ENCODE measurements around the gene XRCC3. TPM values are rescaled to one million over a fixed set of nuclear protein-coding genes. Genes with fewer than 3 reads are reported as not detected.

Gene XRCC3
- total RNA-seq, 4 donors from 2014 or later: 4.0 to 10.7 (median 6.2) TPM

DNA sequence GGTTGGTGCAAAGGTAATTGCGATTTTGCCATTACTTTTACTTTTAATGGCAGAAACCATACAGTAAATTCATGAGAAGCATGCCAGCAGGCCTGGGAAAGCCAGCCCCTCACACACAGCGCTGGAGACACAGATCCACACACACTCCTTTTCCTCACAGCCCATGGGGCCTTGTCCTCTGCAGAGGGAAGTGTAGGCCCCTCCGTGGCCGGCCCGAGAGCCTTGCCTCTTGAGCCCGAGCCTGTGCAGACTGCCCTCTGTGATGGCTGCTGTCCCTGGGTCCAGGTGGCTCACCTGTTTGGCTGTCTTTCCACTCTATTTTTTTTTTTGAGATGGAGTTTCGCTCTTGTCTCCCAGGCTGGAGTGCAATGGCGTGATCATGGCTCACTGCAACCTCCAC, 39.3 kb downstream of the XRCC3 start:
- 93 to 95% methylated on average over 8 of the region's 8 CpGs for WGBS, 2 donors
- peaks cover 6 to 98% (median 32%) of the 10 kb centered on the region in 3 donors for H3K36me3 ChIP-seq
- no peak overlapping the region for H3K27ac ChIP-seq

DNA sequence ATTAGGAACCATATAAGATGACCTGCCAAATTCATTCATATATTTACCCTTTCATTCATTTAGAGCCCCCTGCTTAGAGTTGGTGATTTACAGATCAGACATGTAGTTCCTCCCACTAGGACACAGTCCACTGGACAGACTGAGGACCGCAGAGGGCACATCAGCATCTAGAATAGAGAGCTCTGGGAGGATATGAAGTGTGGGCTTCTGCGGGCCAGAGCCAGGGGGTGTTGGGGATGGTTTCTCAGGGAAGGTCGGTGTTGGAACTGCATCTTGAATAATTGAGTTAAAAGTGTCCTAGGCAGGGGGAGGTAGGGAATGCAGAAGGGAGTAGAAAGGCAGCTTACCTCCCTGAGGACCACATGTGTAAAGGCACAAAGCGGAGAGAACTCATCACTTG, 43.3 kb downstream of the XRCC3 start:
- 91 to 98% methylated on average over 4 of the region's 4 CpGs for WGBS, 2 donors
- Histone ChIP-seq H3K27ac (no peak overlapping the region), H3K9me3 (no peaks in the 10 kb centered on the region), H3K4me3 (no peak overlapping the region), H3K4me1 (no peaks in the 10 kb centered on the region), H3K36me3 (peaks cover 9 to 100% (median 33%) of the 10 kb centered on the region in 3 donors), H3K27me3 (no peaks in the 10 kb centered on the region)
- DNase-seq (ENCODE audit: low spot score in 2 of 2): no peak
- TF ChIP-seq EP300 (IDR thresholded peaks at IDR 0.05): no peak
- TF ChIP-seq, protein P1, sequence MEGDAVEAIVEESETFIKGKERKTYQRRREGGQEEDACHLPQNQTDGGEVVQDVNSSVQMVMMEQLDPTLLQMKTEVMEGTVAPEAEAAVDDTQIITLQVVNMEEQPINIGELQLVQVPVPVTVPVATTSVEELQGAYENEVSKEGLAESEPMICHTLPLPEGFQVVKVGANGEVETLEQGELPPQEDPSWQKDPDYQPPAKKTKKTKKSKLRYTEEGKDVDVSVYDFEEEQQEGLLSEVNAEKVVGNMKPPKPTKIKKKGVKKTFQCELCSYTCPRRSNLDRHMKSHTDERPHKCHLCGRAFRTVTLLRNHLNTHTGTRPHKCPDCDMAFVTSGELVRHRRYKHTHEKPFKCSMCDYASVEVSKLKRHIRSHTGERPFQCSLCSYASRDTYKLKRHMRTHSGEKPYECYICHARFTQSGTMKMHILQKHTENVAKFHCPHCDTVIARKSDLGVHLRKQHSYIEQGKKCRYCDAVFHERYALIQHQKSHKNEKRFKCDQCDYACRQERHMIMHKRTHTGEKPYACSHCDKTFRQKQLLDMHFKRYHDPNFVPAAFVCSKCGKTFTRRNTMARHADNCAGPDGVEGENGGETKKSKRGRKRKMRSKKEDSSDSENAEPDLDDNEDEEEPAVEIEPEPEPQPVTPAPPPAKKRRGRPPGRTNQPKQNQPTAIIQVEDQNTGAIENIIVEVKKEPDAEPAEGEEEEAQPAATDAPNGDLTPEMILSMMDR (IDR thresholded peaks at IDR 0.05): no peak

More for the DNA sequence above, 39.3 kb downstream of the XRCC3 start:
- no peaks in the 10 kb centered on the region for H3K9me3 ChIP-seq
- DNase-seq (ENCODE audit: low spot score in 2 of 2): no peak
- no peaks in the 10 kb centered on the region for H3K27me3 ChIP-seq
- H3K4me1 ChIP-seq: peaks cover 0 to 9% (median 0%) of the 10 kb centered on the region in 4 donors
- H3K4me3 ChIP-seq: no peak overlapping the region
- TF ChIP-seq EP300 (IDR thresholded peaks at IDR 0.05) (no peak), POLR2A (IDR thresholded peaks at IDR 0.05) (no peak)
- TF ChIP-seq, protein P1 (IDR thresholded peaks at IDR 0.05): no peak

DNA sequence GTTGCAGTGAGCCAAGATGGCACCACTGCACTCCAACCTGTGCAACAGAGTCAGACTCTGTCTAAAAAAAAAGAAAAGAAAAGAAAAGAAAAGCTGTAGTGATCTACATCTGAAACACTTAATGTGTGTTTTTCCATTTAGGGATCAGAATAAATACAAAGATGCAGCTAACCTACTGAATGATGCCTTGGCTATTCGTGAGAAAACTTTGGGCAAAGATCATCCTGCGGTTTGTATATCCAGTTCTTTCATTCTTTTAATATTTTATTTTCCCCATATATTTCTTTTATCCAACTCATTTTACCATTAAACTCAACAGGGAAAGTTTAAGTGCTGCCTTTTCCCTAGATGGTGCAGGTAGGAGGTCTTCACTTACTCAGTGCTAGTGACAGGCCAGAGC, 45.9 kb downstream of the XRCC3 start:
- WGBS, 2 donors: 89 to 93% methylated on average over 2 of the region's 2 CpGs
- DNase-seq (ENCODE audit: low spot score in 2 of 2): no peak
- TF ChIP-seq EP300 (IDR thresholded peaks at IDR 0.05) (no peak), POLR2A (IDR thresholded peaks at IDR 0.05) (no peak)
- TF ChIP-seq, protein P1 (IDR thresholded peaks at IDR 0.05): no peak
- peaks cover 9 to 98% (median 24%) of the 10 kb centered on the region in 3 donors for H3K36me3 ChIP-seq
- H3K4me1 ChIP-seq: peaks cover 0 to 10% (median 0%) of the 10 kb centered on the region in 4 donors
- H3K9me3 ChIP-seq: no peaks in the 10 kb centered on the region
- H3K27me3 ChIP-seq: no peaks in the 10 kb centered on the region
- no peak overlapping the region for H3K4me3 ChIP-seq
- no peak overlapping the region for H3K27ac ChIP-seq

DNA sequence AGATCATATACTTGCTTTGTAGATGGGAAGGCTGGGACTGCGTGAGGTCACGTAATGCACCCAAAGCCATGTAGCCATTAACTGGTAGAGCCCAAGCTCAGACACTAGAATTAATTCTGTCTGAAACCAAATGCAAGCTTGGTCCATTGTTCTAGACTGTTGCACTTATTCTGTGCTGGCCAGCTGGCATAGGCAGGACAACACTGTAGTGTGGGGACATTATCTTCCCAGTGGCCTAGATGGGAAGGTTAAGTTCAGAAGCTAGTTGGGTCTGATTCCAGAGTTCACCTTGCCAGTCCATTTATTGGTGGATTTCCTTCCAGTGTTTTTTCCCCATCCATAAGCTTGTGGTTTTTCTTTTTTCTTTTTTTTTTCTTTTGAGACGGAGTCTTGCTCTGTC, 47.1 kb downstream of the XRCC3 start:
- H3K27me3 ChIP-seq: no peaks in the 10 kb centered on the region
- no peak overlapping the region for H3K27ac ChIP-seq
- H3K4me3 ChIP-seq: no peak overlapping the region
- WGBS, 2 donors: 92 to 96% methylated on average over 3 of the region's 3 CpGs
- no peaks in the 10 kb centered on the region for H3K9me3 ChIP-seq
- TF ChIP-seq EP300 (IDR thresholded peaks at IDR 0.05): no peak
- no peak for TF ChIP-seq POLR2A (IDR thresholded peaks at IDR 0.05)
- TF ChIP-seq, protein P1 (IDR thresholded peaks at IDR 0.05): no peak
- DNase-seq (ENCODE audit: low spot score in 2 of 2): no peak
- peaks cover 0 to 23% (median 4%) of the 10 kb centered on the region in 4 donors for H3K4me1 ChIP-seq
- H3K36me3 ChIP-seq: peaks cover 9 to 98% (median 14%) of the 10 kb centered on the region in 3 donors

DNA sequence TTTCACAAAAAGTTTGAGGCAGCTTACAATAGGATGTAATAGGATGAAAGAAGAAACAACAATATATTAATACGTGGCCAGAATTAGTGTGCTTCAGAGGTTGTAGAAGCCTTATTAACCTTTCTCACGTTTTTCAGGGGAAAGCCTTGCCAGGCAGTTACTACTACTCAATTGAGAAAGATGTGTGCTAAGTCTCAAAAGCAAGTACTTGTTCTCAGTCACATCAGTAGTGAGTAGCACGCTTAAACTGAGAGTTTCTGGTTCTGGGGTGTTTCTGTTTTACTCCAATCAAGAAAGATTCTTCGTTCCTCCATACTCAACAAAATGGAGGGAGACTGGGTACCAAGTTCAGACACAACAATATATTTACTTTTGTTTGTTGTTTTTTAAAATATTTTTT, 47.6 kb downstream of the XRCC3 start:
- peaks cover 9 to 98% (median 14%) of the 10 kb centered on the region in 3 donors for H3K36me3 ChIP-seq
- H3K4me1 ChIP-seq: peaks cover 0 to 23% (median 4%) of the 10 kb centered on the region in 4 donors
- TF ChIP-seq POLR2A (IDR thresholded peaks at IDR 0.05) (no peak), EP300 (IDR thresholded peaks at IDR 0.05) (no peak)
- TF ChIP-seq, protein P1 (IDR thresholded peaks at IDR 0.05): no peak
- no peak overlapping the region for H3K4me3 ChIP-seq
- H3K27me3 ChIP-seq: no peaks in the 10 kb centered on the region
- DNase-seq (ENCODE audit: low spot score in 2 of 2): no peak
- 85 to 89% methylated on average over 4 of the region's 4 CpGs for WGBS, 2 donors
- H3K9me3 ChIP-seq: no peaks in the 10 kb centered on the region
- H3K27ac ChIP-seq: no peak overlapping the region
